LHCN-M2 (cell line): ENCODE results near the gene POLN. TPM values are rescaled to one million over a fixed set of nuclear protein-coding genes. Genes with fewer than 3 reads are reported as not detected.

Experiments used
- DNase-seq: peaks from one replicate; pipeline ENCODE4 v3.0.0-alpha.2; 2012; ENCODE audit warnings: low read depth
- total RNA-seq: library from RNA; depleted of rRNA; stranded (reverse); fragments of >200 nt; gene quantifications from 2 replicates; pipeline ENCODE4 v1.2.3, GENCODE V29; 2014

The POLN gene
- total RNA-seq, 1 experiment from 2014 or later, result 2.1 TPM

- no peak for DNase-seq
These were observed 158.7 kb downstream of the POLN start for GRCh38 chr4:2083116-2083825.

GRCh38 chr4:2082627-2083026, 159.3 kb downstream of the POLN start:
- DNase-seq, result no peak

- DNase-seq, result no peak
These were observed 159.8 kb downstream of the POLN start for GRCh38 chr4:2082118-2082517.

GRCh38 chr4:2081540-2081939, 160.4 kb downstream of the POLN start:
- DNase-seq, result no peak

- no peak for DNase-seq
These were observed 161.3 kb downstream of the POLN start for GRCh38 chr4:2080429-2081300.

GRCh38 chr4:2079926-2080325, 162.0 kb downstream of the POLN start:
- DNase-seq, result no peak

- DNase-seq, result no peak
These were observed 162.9 kb downstream of the POLN start for GRCh38 chr4:2079006-2079405.

- DNase-seq, result no peak
These were observed 163.3 kb downstream of the POLN start for GRCh38 chr4:2078584-2078983.

GRCh38 chr4:2077537-2078460, 164.1 kb downstream of the POLN start:
- DNase-seq, result no peak

GRCh38 chr4:2076908-2077536, 164.9 kb downstream of the POLN start:
- no peak for DNase-seq

- DNase-seq, result no peak
These were observed 165.7 kb downstream of the POLN start for GRCh38 chr4:2075987-2076907.

- no peak for DNase-seq
These were observed 166.5 kb downstream of the POLN start for GRCh38 chr4:2075171-2075986.

GRCh38 chr4:2074588-2074987, 167.3 kb downstream of the POLN start:
- DNase-seq, result no peak

- no peak for DNase-seq
These were observed 168.0 kb downstream of the POLN start for GRCh38 chr4:2073808-2074481.

GRCh38 chr4:2072971-2073807, 168.7 kb downstream of the POLN start:
- DNase-seq, result no peak

GRCh38 chr4:2071912-2072867, 169.7 kb downstream of the POLN start:
- DNase-seq, result no peak
